Measurements from ENCODE around the gene MAN2A1. TPM values are rescaled to one million over a fixed set of nuclear protein-coding genes. Genes with fewer than 3 reads are reported as not detected.

The MAN2A1 gene
- total RNA-seq, 1 donor from 2014 or later, result 9.2 TPM

GRCh38 chr5:109678447-109678846, 11.3 kb upstream of the MAN2A1 start:
- H3K36me3 ChIP-seq, result no peaks in the 10 kb centered on the region
- H3K4me1 ChIP-seq, result no peaks in the 10 kb centered on the region
- DNase-seq, result no peak

GRCh38 chr5:109681763-109682162, 8.0 kb upstream of the MAN2A1 start:
- Histone ChIP-seq H3K4me3 (no peak overlapping the region), H3K36me3 (no peaks in the 10 kb centered on the region), H3K27ac (replicated peaks) (no peak overlapping the region), H3K27me3 (ENCODE audit: low read depth) (no peaks in the 10 kb centered on the region), H3K4me1 (no peaks in the 10 kb centered on the region), H3K9me3 (replicated peaks) (no peaks in the 10 kb centered on the region)
- intact Hi-C loops (cut with micrococcal nuclease), result no loop called here
- DNase-seq, result no peak
- TF ChIP-seq CTCF (IDR thresholded peaks at IDR 0.05; ENCODE audit: borderline replicate concordance), result no peak

More at GRCh38 chr5:109678447-109678846, 11.3 kb upstream of the MAN2A1 start:
- Histone ChIP-seq H3K27me3 (ENCODE audit: low read depth) (peaks cover 17% of the 10 kb centered on the region), H3K9me3 (replicated peaks) (no peaks in the 10 kb centered on the region), H3K27ac (replicated peaks) (no peak overlapping the region), H3K4me3 (no peak overlapping the region)
- no peak for TF ChIP-seq CTCF (IDR thresholded peaks at IDR 0.05; ENCODE audit: borderline replicate concordance)
- intact Hi-C loops (cut with micrococcal nuclease), result no loop called here

GRCh38 chr5:109682383-109682782, 7.3 kb upstream of the MAN2A1 start:
- H3K27ac ChIP-seq (replicated peaks), result no peak overlapping the region
- no peak for TF ChIP-seq CTCF (IDR thresholded peaks at IDR 0.05; ENCODE audit: borderline replicate concordance)
- intact Hi-C loops (cut with micrococcal nuclease), result no loop called here
- H3K4me3 ChIP-seq, result no peak overlapping the region
- no peak for DNase-seq
- H3K36me3 ChIP-seq, result no peaks in the 10 kb centered on the region
- no peaks in the 10 kb centered on the region for H3K9me3 ChIP-seq (replicated peaks)
- no peaks in the 10 kb centered on the region for H3K4me1 ChIP-seq
- no peaks in the 10 kb centered on the region for H3K27me3 ChIP-seq (ENCODE audit: low read depth)

- intact Hi-C loops (cut with micrococcal nuclease), result no loop called here
- H3K27ac ChIP-seq (replicated peaks), result no peak overlapping the region
- no peak for TF ChIP-seq CTCF (IDR thresholded peaks at IDR 0.05; ENCODE audit: borderline replicate concordance)
These were observed 3.8 kb upstream of the MAN2A1 start for GRCh38 chr5:109685916-109686315.

GRCh38 chr5:109688630-109688969, 1.1 kb upstream of the MAN2A1 start:
- Histone ChIP-seq H3K4me3 (peak overlapping the region; percentile 95), H3K27me3 (ENCODE audit: low read depth) (no peaks in the 10 kb centered on the region), H3K4me1 (peaks cover 36% of the 10 kb centered on the region), H3K27ac (replicated peaks) (peak overlapping the region; percentile 98), H3K9me3 (replicated peaks) (peaks cover 11% of the 10 kb centered on the region), H3K36me3 (no peaks in the 10 kb centered on the region)
- intact Hi-C loops (cut with micrococcal nuclease), result no loop called here
- TF ChIP-seq CTCF (IDR thresholded peaks at IDR 0.05; ENCODE audit: borderline replicate concordance), result peak; percentile 47
- no peak for DNase-seq

More at GRCh38 chr5:109685916-109686315, 3.8 kb upstream of the MAN2A1 start:
- H3K4me3 ChIP-seq, result no peak overlapping the region
- H3K36me3 ChIP-seq, result no peaks in the 10 kb centered on the region
- H3K4me1 ChIP-seq, result peaks cover 23% of the 10 kb centered on the region
- H3K9me3 ChIP-seq (replicated peaks), result peaks cover 11% of the 10 kb centered on the region
- H3K27me3 ChIP-seq (ENCODE audit: low read depth), result no peaks in the 10 kb centered on the region
- no peak for DNase-seq

Data from left ventricle myocardium inferior (tissue), 1 donor.